Stomach (tissue), 4 donors: ENCODE measurements around the gene ZNF570.

ENCODE experiments used
- POLR2A ChIP-seq, 4 donors: fragments of 450-650 bp; IDR thresholded peaks; one replicate each; pipeline ENCODE4 v1.6.1; 2016; ENCODE audit warnings: antibody characterized with exemption in 4 of 4, control low read depth in 2 of 4, mild to moderate bottlenecking in 1 of 4, moderate library complexity in 1 of 4
- POLR2AphosphoS5 ChIP-seq, 3 donors: sonication (generic); formaldehyde crosslinking; IDR thresholded peaks; one replicate each; pipeline ENCODE4 v1.6.1; 2016; ENCODE audit warnings: antibody characterized with exemption in 3 of 3
- TF ChIP-seq, protein P1 (sequence below), 7 experiments: fragments of 450-650 bp in 4 of 7; fragments of 200-600 bp in 3 of 7; sonication (generic) in 3 of 7; IDR thresholded peaks; one replicate each; pipeline ENCODE4 v1.5.1; 2016 to 2019; ENCODE audit warnings: antibody characterized with exemption in 7 of 7, control low read depth in 2 of 7, mild to moderate bottlenecking in 1 of 7

DNA sequence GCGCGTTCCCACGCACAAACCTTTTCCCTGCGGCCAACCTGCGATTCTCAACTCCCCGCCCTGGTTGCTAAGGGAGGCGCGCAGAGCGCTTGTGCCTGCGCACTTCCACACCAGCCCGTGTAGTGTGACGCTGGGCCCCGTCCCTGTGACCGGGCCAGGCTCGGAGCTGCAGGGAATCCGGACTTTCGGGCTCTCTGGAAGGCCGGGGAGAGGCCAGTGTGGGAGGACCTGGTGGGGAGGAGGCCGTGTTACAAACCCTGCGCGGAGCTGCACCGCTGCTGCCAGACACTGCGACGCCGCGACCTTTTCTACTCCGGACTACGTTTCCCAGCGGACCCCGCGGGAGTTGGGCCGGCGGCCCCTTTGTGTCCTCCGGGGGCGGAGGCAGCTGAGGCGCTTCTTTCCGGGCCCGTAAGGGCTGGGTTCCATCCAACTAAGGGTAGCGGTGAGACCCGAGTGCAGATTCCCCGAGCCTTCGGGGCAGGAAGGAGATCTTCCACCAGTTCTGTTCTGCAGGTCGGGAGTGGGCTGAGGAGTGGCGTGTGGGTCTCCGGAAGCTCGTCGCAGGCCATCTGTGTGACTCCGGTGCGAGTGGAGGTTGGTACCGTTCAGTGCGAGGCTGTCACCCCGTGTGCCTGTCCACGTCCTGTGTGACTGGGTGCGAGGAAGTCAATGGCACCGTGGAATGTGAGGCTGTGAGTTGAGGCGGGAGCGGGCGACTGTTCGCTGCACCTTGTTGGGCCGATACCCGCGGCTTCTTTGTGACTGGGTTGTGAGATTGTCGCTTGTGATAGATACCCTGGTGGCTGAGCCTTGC, at the start of gene ZNF570:
- TF ChIP-seq POLR2A (IDR thresholded peaks at IDR 0.05) (no peak), POLR2AphosphoS5 (IDR thresholded peaks at IDR 0.05) (peak; percentile 66 to 83 (median 66))
- TF ChIP-seq, protein P1, sequence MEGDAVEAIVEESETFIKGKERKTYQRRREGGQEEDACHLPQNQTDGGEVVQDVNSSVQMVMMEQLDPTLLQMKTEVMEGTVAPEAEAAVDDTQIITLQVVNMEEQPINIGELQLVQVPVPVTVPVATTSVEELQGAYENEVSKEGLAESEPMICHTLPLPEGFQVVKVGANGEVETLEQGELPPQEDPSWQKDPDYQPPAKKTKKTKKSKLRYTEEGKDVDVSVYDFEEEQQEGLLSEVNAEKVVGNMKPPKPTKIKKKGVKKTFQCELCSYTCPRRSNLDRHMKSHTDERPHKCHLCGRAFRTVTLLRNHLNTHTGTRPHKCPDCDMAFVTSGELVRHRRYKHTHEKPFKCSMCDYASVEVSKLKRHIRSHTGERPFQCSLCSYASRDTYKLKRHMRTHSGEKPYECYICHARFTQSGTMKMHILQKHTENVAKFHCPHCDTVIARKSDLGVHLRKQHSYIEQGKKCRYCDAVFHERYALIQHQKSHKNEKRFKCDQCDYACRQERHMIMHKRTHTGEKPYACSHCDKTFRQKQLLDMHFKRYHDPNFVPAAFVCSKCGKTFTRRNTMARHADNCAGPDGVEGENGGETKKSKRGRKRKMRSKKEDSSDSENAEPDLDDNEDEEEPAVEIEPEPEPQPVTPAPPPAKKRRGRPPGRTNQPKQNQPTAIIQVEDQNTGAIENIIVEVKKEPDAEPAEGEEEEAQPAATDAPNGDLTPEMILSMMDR (IDR thresholded peaks at IDR 0.05) = no peak
